K562 (cell line): Measurements from ENCODE around the gene RPH3AL. TPM values are rescaled to one million over a fixed set of nuclear protein-coding genes. Genes with fewer than 3 reads are reported as not detected.

ENCODE experiments used
- ATAC-seq: fragments of 200-7000 bp; cut with Tn5 transposase; 3 replicates; pipeline ENCODE4 v1.9.1; 2020; ENCODE audit warnings: moderate library complexity
- BruUV-seq: library from RNA; stranded (reverse); fragments of 400-500 nt; replicated peaks from 2 replicates; lab custom pipeline; 2021; lab: Mats Ljungman, UMichigan
- CTCF ChIA-PET: fragments of 300-600 bp; formaldehyde crosslinking; extraction: SDS; loops from one replicate; lab custom pipeline; 2021; ENCODE audit warnings: low intra/inter-chr PET ratio; lab: Yijun Ruan, JAX
- POLR2A ChIA-PET: fragments of 300-600, 350-650 bp; sonication (Branson Sonifier 250); formaldehyde crosslinking; extraction: SDS; loops from one replicate; lab custom pipeline; 2021; ENCODE audit warnings: antibody characterized with exemption, inconsistent platforms; lab: Yijun Ruan, JAX
- DNase-seq, 4 experiments: peaks; one replicate each; pipeline versions ENCODE4 v3.0.0 to v3.0.0-alpha.2; 2011 to 2018; ENCODE audit warnings: low spot score in 3 of 4, mixed read lengths in 3 of 4; ENCODE audit errors: extremely low read depth in 1 of 4
- FAIRE-seq: peaks from 2 replicates; lab custom pipeline; 2011; peaks lifted over from hg19 to GRCh38; lab: Jason Lieb, UNC
- H2AFZ ChIP-seq: 2 replicates; pipeline ENCODE4 v1.6.0; 2011; ENCODE audit warnings: low read depth, low read length, control low read depth, inconsistent platforms
- H3K27ac ChIP-seq: fragments of 200-600 bp; 3 replicates; pipeline ENCODE4 v1.8.0; 2011; ENCODE audit warnings: low read depth, mild to moderate bottlenecking, control low read depth, inconsistent platforms, low read length, moderate library complexity, mixed read lengths; ENCODE audit errors: extremely low read depth
- H3K27me3 ChIP-seq, 2 experiments: fragments of 300-600 bp in 1 of 2; 2 replicates in 1 of 2; 3 replicates in 1 of 2; pipeline versions ENCODE4 v1.6.0 to v1.8.0; 2011; ENCODE audit warnings: inconsistent platforms in 2 of 2, low read length in 2 of 2, mild to moderate bottlenecking in 1 of 2, mixed read lengths in 1 of 2, moderate library complexity in 1 of 2; ENCODE audit not compliant: control insufficient read depth in 2 of 2, insufficient read depth in 2 of 2
- H3K36me3 ChIP-seq: fragments of 300-600 bp; 3 replicates; pipeline ENCODE4 v1.8.0; 2011; ENCODE audit warnings: mild to moderate bottlenecking, low read length, inconsistent platforms; ENCODE audit not compliant: control insufficient read depth, insufficient read depth
- H3K4me1 ChIP-seq, 2 experiments: fragments of 200-600 bp in 1 of 2; replicated peaks in 1 of 2; 2 replicates in 1 of 2; 3 replicates in 1 of 2; pipeline versions ENCODE4 v1.5.1 to v1.8.0; 2011; ENCODE audit warnings: inconsistent platforms in 2 of 2, low read length in 2 of 2, mild to moderate bottlenecking in 1 of 2, mixed read lengths in 1 of 2, moderate library complexity in 1 of 2; ENCODE audit not compliant: control insufficient read depth in 2 of 2, insufficient read depth in 2 of 2
- H3K4me2 ChIP-seq: 2 replicates; pipeline ENCODE4 v1.6.1; 2011; ENCODE audit warnings: low read length, control low read depth, inconsistent platforms, mixed read lengths; ENCODE audit not compliant: insufficient read depth
- H3K4me3 ChIP-seq: fragments of 200-600 bp; sonication (generic), shearing (Covaris generic); 2 replicates; pipeline ENCODE4 v1.5.1; 2016; ENCODE audit warnings: control low read depth, inconsistent platforms
- H3K79me2 ChIP-seq: fragments of 200-600 bp; 3 replicates; pipeline ENCODE4 v1.8.0; 2011; ENCODE audit warnings: low read length, inconsistent platforms; ENCODE audit not compliant: control insufficient read depth, insufficient read depth
- H3K9ac ChIP-seq, 2 experiments: 2 replicates each; pipeline versions ENCODE4 v1.6.0 to v1.6.1; 2011; ENCODE audit warnings: low read depth in 2 of 2, low read length in 2 of 2, control low read depth in 1 of 2, inconsistent platforms in 1 of 2, mild to moderate bottlenecking in 1 of 2, mixed read lengths in 1 of 2; ENCODE audit not compliant: insufficient read depth in 1 of 2
- H3K9me1 ChIP-seq: one replicate; pipeline ENCODE4 v1.6.0; 2011; ENCODE audit warnings: inconsistent platforms, mild to moderate bottlenecking, low read length, moderate library complexity; ENCODE audit not compliant: control insufficient read depth, insufficient read depth
- H3K9me3 ChIP-seq: replicated peaks from 2 replicates; pipeline ENCODE4 v1.5.1; 2011; ENCODE audit warnings: low read depth, low read length, inconsistent platforms; ENCODE audit not compliant: control insufficient read depth, insufficient read depth
- H4K20me1 ChIP-seq: replicated peaks from 2 replicates; pipeline ENCODE4 v1.6.1; 2011; ENCODE audit warnings: low read length, inconsistent platforms, mixed read lengths; ENCODE audit not compliant: control insufficient read depth, insufficient read depth
- CLOCK ChIP-seq: fragments of 250-450 bp; sonication (Bioruptor Pico); IDR thresholded peaks from 2 replicates; pipeline ENCODE4 v1.4.0; 2020; ENCODE audit warnings: mild to moderate bottlenecking, moderate library complexity, borderline replicate concordance
- ETV5 ChIP-seq: sonication (generic); formaldehyde crosslinking; IDR thresholded peaks from 2 replicates; pipeline ENCODE4 v1.4.0; 2020; ENCODE audit warnings: low read depth, mild to moderate bottlenecking, missing genetic modification reagents
- GTF2A2 ChIP-seq: IDR thresholded peaks from 2 replicates; pipeline ENCODE4 v1.6.1; 2016; ENCODE audit warnings: mild to moderate bottlenecking, missing genetic modification characterization, missing compliant biosample characterization
- HINFP ChIP-seq: fragments of 450-650 bp; conservative IDR thresholded peaks from 2 replicates; pipeline ENCODE4 v1.6.1; 2016; ENCODE audit warnings: missing genetic modification characterization, low read depth, mild to moderate bottlenecking, control low read depth, missing compliant biosample characterization
- RBBP5 ChIP-seq: fragments of 200-600 bp; sonication (generic); IDR thresholded peaks from 2 replicates; pipeline ENCODE4 v1.6.1; 2012; ENCODE audit warnings: borderline replicate concordance, mild to moderate bottlenecking, low read length, control low read depth, inconsistent platforms; ENCODE audit not compliant: insufficient read depth, poor library complexity, severe bottlenecking
- RBM39 ChIP-seq: fragments of 200-400 bp; formaldehyde crosslinking; optimal IDR thresholded peaks from 2 replicates; pipeline ENCODE3; 2018; ENCODE audit warnings: low read depth, low read length
- RFX5 ChIP-seq: IDR thresholded peaks from 2 replicates; pipeline ENCODE4 v1.6.1; 2011; ENCODE audit warnings: low read depth, mild to moderate bottlenecking, improper control_type of control experiment, low read length
- SPI1 ChIP-seq: IDR thresholded peaks from 2 replicates; pipeline ENCODE4 v1.6.1; 2011; ENCODE audit warnings: low read depth, low read length, control low read depth, borderline replicate concordance
- SREBF2 ChIP-seq: sonication (generic); formaldehyde crosslinking; IDR thresholded peaks from 2 replicates; pipeline ENCODE4 v1.4.0; 2020; ENCODE audit warnings: mild to moderate bottlenecking, missing genetic modification reagents
- TFAP4 ChIP-seq: sonication (generic); formaldehyde crosslinking; IDR thresholded peaks from 2 replicates; pipeline ENCODE4 v1.8.0; 2022; ENCODE audit warnings: missing genetic modification reagents, mild to moderate bottlenecking, moderate library complexity, borderline replicate concordance
- ZFPM2 ChIP-seq: fragments of 250-450 bp; sonication (Bioruptor Pico); IDR thresholded peaks from 2 replicates; pipeline ENCODE4 v1.5.1; 2022; ENCODE audit warnings: mild to moderate bottlenecking
- ZNF41 ChIP-seq: fragments of 250-450 bp; sonication (Bioruptor Pico); conservative IDR thresholded peaks from 2 replicates; pipeline ENCODE4 v1.4.0; 2020; ENCODE audit warnings: mild to moderate bottlenecking
- ZNF431 ChIP-seq: sonication (generic); formaldehyde crosslinking; IDR thresholded peaks from 2 replicates; pipeline ENCODE4 v1.8.0; 2022; ENCODE audit warnings: mild to moderate bottlenecking, missing genetic modification reagents
- WGBS: fragments of 100-300 bp; shearing (Covaris generic); methylation state at CpG from one replicate; pipeline ENCODE4 v1.1.6; 2016; ENCODE audit warnings: low coverage, mixed read lengths; ENCODE audit not compliant: insufficient coverage; ENCODE audit errors: missing lambda C conversion rate; 5-methylcytosine and 5-hydroxymethylcytosine counted together
- in situ Hi-C: fragments of 300-500 bp; cut with MboI; formaldehyde crosslinking; loops from 4 replicates; pipeline ENCODE4 v1.15.0; 2018; ENCODE audit warnings: inconsistent platforms, mixed read lengths
- intact Hi-C: fragments of 100-400 bp; cut with micrococcal nuclease; formaldehyde crosslinking; loops from 2 replicates; pipeline ENCODE4 v1.14.2; 2022
- polyA plus RNA-seq, 8 experiments: library from polyadenylated mRNA; depleted of rRNA in 4 of 8; stranded (reverse) in 5 of 8; unstranded in 3 of 8; fragments of >200 nt; fragmentation: Nextera tagmentation in 2 of 8; fragmentation: Illumina TruSeq in 1 of 8; extraction: Ambion mirVana in 2 of 8; extraction: Trizol in 1 of 8; gene quantifications; 2 replicates each; pipeline versions ENCODE4 v1.2.1 to v1.2.3, GENCODE V29; 2011 to 2014; ENCODE audit warnings: inconsistent platforms in 1 of 8, missing spikeins in 1 of 8
- total RNA-seq, 7 experiments: library from RNA; depleted of rRNA in 6 of 7; stranded (reverse); fragments of >200 nt in 6 of 7; fragmentation: Illumina TruSeq in 2 of 7; extraction: Trizol in 2 of 7; gene quantifications; 2 replicates each; pipeline versions ENCODE4 v1.2.1 to v1.2.3, GENCODE V29; 2011 to 2021; ENCODE audit warnings: low replicate concordance in 1 of 7

RPH3AL gene
- total and polyA plus RNA-seq, 9 of the 15 experiments (the other 6 are each of a cell fraction or from before 2014, with no cell fraction given) = 0.18 to 1.7 (median 0.39) TPM

GRCh38 chr17:299546-299945 lies 53.1 kb downstream of the RPH3AL start:
- in situ Hi-C loops (no loop called here), intact Hi-C loops (no loop called here)
- H3K36me3 ChIP-seq = no peaks in the 10 kb centered on the region
- peaks cover 0 to 8% of the 10 kb centered on the region in 2 experiments; a peak in 2 of 5 replicates for H3K4me1 ChIP-seq
- H3K9ac ChIP-seq = no peak overlapping the region
- 5% methylated on average over 20 of the region's 23 CpGs for WGBS
- H3K4me3 ChIP-seq = no peak overlapping the region
- no peaks in the 10 kb centered on the region for H3K9me3 ChIP-seq
- DNase-seq = no peak
- no peak overlapping the region for H3K27ac ChIP-seq
- no peak for ATAC-seq
- no peak for FAIRE-seq
- CTCF ChIA-PET = no interaction called here
- POLR2A ChIA-PET = no interaction called here
- H2AFZ ChIP-seq = no peak overlapping the region
- no peaks in the 10 kb centered on the region for H3K79me2 ChIP-seq
- BruUV-seq = no TSS peak
- H3K4me2 ChIP-seq = no peak overlapping the region
- TF ChIP-seq ETV5 (no peak), TFAP4 (CRISPR knock-in tag) (no peak), ZFPM2 (CRISPR knock-in tag) (no peak), ZNF431 (no peak), RBM39 (no peak), SREBF2 (CRISPR knock-in tag) (no peak), ZNF41 (CRISPR knock-in tag) (no peak), RBBP5 (no peak), HINFP (tag) (no peak), GTF2A2 (no peak), CLOCK (CRISPR knock-in tag) (no peak), SPI1 (no peak), RFX5 (no peak)
- no peaks in the 10 kb centered on the region; the same call in 1 of the 2 replicates for H4K20me1 ChIP-seq
- H3K9me1 ChIP-seq = no peaks in the 10 kb centered on the region
- H3K27me3 ChIP-seq = peaks cover 5 to 36% of the 10 kb centered on the region in 2 experiments; a peak in 4 of 5 replicates
